HG03571 (cell line): ENCODE measurements around the gene KITLG.
"Not testable (repeated sequence)": the region's sequence is repeated elsewhere in the genome, so short reads cannot be mapped to it uniquely, and the experiment has no call there.

Experiments used
- ATAC-seq: cut with Tn5 transposase; IDR thresholded peaks from one replicate; pipeline ENCODE4 v1.9.1; 2021; ENCODE audit not compliant: unreplicated experiment

Gene KITLG

DNA sequence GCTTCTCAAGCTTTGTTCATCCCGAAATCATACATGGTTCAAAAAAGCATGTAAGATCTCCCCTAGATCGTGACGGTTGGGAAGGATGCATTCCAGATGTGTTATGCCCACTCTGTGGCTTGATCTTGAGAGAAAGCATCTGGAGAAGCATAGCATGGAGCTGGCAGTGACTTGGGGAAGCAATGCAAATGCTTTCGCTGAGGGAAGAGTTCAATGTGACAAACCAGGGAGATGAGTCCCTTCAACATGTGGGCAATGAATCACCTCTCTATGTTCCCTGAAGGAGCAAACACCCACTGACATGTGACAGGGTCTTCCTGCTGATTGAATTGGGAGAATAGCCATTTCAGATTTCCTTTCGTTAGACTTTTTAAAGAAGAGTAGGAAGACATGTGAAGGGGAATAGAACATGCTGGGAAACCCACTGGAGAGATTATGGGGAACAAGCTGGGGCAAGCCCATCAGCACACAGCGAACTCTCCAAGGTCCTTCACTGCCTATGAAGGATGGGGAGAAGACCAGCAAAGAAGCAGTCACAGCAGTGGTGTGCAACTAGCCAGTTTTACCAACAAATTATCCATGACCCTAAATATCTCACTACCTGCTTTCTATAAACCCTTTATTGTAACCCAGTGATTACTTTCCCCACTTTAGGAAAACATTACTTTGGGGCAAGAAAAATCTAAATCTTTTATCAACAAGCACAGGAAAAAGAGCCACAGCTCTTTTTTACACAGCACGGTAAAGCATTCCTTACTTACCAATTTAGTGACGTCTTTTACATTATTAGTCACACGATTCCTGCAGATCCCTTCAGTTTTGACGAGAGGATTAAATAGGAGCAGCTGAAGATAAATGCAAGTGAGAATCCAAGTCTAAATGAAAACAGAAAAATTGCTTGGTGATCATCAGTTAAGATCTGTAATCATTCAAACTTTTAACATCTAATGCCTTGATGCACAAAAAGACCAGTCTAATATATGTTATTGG is 35.0 kb downstream of the KITLG start:
- ATAC-seq: no peak

DNA sequence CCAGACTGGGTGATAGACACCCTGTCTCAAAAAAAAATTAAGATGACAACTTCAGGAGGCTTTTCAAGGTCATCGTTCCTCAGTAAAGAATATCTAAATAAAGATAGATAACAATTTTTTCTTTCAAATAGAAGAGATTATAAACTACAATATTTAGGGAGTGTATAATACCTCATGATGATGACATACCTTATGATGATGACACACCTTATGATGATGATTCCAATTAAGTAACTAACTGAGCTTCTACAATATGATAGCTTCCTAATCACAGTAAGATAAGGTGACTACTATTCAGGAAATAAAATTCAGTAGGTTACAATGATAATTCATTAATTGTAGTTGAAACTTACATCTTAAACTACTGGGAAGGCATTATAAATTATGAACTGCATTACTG is 40.4 kb downstream of the KITLG start:
- ATAC-seq: no peak

DNA sequence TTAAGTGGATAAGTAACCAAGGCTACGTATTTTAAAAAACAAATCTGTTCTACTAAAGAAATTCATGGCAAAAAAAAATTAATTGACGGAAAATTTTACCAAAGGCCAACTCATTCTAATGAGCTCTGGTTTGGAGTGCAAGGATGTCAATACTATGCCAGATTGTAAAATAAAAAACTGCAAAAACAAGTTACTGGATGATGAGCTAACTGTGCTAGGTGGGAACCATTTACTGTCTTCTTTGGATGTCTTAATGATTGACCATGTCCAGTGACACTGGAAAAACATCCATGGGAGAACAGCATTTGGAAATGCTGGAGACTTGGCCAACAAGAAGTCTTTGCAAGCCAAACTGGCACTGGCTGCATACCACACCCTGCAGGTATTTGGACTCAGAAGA is 41.6 kb downstream of the KITLG start:
- ATAC-seq: no peak

DNA sequence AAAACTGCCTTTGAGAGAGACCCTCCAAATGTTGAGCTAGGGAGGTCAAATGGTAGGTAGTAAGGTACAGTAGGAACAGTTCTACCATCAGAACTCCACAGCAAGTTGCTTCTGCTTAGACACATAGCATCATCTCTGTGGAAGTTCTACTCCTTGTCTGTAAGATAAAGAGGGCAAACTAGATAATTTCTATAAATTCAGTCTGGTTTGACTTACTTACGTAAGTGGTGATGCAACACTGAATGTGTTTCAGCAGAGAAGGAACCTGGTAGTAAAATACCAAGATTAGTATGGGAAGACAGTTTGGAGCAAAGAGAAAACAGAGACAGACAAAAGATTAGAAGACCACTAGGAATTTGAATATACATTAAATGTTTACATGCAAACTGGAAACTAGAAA is 42.0 kb downstream of the KITLG start:
- ATAC-seq: no peak

DNA sequence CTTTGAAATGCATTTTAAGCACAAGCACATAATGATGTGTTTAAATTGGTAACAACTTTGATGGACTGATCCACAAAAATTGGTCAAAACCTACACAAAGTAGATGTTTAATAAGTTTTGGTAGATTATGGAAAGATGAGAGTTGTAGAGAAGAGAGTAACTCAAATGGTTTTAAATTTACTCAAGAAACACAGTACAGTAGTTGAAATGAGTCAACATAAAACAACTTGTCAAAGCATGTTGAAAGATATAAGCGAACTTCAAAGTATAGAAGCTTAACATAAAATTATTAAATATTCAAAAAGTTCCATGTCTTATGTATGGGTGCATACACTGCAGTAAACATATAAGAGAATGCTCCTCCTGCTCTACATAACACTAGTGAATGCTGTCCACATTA is 49.4 kb downstream of the KITLG start:
- ATAC-seq: no peak

DNA sequence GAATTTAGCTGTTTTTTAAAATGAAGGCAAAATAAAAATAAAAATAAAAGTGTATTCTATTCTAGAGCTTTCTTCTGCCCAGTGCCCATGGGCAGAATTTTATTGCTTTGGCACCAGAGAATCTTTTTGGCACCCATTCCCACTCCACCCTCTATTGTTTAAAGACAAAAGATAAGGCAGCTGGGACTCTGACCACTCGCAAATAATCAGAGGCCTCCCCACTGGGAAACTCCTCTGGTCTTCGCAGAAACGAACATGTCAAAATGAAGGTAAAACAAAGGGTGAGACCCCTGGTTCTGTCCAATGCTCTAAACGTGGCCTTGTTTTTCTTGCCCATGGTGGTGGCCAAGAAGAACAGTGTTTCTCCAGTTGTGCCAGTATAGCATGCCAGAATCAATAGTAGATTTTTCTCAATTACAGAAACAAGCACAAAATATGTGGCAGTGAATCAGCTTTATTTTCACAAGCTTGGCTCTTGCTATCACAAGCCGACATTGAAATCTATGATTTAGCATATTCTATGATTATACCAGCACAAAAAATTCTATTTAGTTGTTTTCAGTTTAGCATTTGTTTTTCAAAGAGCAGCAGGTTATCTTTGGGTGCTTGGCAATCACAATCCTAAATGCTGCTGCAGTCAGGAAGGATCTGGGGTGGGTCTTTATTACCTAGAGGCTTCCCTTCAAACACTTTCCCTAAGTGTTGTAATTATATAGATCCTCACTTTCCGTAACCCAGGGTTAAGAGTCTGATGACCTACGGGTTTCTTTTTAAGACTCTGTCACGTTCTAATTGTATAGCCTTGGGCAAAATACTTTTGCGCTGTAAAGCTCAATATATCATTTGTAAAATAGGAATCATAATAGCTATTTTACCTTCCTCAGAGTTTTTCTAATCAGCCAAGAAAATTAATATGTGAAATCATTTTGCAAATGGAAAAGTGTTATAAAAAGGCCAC is 50.5 kb downstream of the KITLG start:
- no peak for ATAC-seq

DNA sequence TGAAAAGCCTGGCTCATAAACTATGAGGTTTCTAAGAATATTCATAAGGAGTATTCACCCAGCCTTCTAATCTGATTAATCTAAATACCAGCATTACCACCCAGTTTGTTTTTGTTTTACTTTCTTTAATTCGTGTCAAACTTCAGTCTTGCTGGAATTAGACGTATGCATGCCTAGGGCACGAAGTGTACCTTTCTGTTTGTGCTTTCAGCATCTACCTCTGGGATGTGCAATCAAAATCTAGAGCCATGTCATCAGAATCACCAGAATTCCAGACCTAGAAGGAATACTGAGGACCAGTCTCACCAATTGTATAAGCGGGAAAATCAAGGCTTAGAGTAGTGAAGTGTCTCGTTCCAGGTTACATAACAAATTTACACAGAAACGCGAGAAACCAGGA is 57.3 kb downstream of the KITLG start:
- ATAC-seq: no peak

DNA sequence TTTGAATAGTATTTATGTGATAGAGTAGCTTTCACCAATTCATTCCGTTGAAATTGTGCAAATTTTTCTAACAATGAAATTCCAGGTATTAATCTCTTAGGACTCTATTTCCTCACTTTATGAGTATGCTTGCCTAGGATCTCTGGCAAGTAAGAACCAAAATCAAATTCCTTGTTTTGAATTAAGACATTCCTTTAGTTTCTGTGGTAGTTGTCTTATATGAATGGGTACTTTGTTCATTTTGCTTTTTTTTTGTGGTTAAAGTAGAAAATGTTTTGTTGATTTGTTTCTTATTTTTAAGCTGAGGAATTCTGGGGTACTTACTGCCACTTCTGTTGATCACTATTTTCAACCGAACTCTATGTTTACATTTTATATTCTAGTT is 59.8 kb downstream of the KITLG start:
- no peak for ATAC-seq

DNA sequence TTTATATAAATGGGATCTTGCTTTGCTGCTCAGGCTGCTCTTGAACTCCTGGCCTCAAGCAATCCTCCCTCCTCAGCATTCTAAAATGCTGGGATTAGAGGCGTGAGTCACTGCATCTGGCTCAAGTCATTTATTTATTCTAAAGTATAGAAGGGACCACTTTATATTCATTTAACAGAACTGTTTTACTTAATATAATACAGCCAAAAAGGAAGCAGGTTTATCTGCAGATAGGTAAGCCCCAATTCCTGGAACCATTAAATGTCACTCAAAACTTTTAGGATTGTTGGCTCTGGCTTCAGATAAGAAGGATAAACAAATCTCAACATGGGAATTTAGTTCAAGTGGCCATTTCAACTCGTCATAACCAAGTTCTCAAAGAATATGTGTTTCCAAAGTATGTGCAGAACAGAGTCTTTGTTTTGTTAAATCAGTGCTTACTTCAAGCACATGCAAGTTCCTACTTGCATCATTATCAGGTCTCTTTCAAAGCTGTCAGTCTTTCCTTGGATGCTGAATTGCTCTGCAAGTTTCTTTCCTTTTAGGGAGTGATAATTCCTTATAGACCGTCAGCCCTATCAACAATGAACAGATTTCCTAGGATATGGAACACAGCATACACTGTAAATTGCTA is 60.4 kb downstream of the KITLG start:
- no peak for ATAC-seq

DNA sequence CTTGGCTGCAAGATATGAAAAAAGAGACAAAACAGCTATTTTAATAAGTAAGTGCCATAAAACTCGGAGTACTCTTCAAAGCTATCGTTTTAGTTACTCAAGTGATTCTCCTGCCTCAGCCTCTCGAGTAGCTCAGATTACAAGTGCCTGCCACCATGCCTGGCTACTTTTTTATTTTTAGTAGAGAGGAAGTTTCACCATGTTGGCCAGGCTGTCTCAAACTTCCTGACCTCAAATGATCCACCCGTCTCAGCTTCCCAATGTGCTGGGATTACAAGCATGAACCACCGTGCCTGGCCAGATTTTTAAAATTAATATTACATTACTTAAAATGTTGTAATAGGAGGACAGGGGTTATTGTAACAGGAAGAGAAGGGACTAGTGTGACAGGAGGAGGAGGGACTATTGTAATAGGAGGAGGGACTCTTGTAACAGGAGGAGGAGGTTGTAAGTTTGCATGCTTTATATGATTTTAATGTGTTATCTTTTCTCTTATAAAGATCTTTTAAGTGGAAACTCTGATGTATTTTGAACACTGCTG is 61.3 kb downstream of the KITLG start:
- no peak for ATAC-seq

DNA sequence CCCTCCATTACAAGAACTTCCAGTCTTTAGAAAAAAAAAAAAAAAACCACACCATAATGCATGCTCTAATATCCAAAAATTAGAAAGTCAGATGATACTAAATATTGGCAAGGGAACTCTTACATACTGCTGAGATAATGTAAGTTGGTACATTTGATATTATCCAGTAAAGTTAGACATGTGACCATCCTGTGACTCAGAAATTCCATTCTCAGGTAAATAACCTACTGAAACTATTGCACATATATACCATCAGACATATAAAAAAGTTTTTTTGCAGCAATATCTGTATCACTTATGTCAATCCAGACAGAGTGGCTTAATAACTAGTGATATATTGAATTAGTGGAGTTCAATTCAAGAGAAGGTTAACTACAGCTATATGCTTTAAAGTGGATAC is 63.5 kb downstream of the KITLG start:
- no peak for ATAC-seq

DNA sequence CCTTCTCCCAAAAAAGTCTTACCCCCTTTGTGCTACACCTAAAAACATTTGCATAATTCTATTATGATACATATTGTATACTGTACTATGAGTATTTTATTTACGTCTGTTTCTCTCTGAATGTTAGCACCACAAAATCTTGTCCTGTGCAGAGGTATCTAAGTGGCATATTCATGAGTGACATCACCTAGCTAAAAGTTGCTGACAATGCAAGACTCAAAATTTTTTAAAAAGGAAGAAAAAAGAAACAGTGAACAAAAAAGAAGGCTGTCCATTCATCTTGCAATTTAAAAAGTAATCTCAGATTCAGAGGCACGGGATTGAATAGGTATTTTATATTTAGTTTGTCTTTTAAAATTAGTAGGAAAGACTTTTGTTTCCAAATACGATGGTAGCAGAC is 69.4 kb downstream of the KITLG start:
- ATAC-seq: no peak

DNA sequence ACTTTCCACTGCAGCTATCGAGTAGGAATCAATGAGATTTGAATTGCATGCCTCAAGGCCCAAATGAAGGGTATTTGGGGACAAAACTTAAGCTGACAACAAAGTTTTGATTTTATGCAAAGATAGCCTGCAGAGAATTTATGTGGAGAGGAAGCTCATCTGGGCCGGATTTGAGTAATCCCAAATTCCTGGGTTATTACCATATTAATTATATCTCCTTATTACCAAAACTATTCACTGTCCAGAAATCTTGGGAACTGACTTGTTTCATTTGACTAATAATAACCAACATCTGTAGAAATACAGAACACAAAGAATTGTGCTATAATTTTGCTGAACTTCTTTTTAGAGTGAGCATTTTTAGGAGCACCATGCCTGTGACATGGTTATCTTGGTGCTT is 70.4 kb downstream of the KITLG start:
- no peak for ATAC-seq

DNA sequence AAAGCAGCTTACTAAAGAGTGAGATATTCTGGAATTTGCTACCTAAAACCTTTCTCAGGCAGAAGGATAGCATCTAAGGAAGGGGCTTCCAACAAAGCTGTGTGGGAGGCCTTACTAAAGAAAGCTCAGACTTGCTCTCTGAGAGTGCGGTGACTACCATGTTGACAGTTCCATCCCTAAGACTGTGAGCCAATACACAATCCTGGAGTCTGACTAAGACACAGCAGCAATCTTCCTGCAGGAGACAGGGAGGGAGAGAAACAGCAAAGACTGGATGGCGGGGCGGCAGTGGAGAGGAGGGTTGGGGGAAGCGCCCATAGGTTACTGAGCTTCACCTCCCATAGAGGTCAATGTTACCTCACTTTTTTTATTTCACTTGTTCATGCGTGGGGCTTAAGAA is 70.9 kb downstream of the KITLG start:
- ATAC-seq: no peak

DNA sequence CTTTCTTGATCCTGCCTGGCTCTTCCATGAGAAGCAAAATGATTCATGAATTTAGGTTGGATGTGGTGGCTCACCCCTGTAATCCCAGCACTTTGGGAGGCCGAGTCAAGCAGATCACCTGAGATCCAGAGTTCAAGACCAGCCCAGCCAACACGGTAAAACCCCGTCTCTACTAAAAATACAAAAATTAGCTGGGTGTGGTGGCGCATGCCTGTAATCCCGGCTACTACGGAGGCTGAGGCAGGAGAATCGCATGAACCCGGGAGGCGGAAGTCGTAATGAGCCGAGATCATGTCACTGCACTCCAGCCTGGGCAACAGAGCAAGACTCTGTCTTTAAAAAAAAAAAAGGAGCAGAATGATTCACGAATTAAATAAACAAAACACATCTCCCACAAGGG is 72.4 kb downstream of the KITLG start:
- ATAC-seq: not testable (repeated sequence)

DNA sequence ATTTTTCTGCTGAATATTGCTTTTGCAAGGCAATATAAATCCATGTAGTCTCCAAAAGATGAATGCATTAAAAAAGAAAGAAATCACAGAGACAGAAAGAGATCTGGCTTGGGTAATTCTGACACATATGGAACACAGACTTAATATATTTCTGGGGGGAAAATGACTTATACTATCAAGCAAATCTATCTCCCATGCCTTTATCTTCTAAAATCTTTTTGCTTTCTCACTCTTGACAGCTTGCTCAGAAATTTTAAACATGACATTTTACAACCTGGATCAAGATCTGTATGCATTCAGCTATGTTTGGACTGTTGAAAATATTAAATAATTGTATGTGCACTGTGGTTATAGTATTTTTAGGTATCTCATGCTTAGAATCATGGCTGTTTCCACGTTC is 73.0 kb downstream of the KITLG start:
- no peak for ATAC-seq

DNA sequence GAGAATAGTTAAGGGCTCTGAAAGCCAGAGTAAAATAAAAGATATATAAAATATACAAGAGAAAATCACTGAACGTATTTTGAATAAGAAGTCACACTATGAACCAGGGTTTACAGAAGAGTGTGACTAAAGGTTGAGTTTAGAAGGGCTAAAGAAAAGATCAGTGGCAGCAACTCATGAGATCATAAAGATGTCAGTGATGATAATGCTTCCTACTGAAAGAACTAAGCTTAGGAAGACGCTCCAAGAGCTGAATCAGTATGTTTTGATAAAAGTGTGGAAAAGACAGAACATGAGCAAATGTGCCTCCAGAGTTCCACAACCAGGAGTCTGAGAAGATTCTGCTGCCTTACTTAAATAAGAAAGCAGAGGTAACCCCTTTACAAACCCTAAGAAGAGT is 74.6 kb downstream of the KITLG start:
- no peak for ATAC-seq

DNA sequence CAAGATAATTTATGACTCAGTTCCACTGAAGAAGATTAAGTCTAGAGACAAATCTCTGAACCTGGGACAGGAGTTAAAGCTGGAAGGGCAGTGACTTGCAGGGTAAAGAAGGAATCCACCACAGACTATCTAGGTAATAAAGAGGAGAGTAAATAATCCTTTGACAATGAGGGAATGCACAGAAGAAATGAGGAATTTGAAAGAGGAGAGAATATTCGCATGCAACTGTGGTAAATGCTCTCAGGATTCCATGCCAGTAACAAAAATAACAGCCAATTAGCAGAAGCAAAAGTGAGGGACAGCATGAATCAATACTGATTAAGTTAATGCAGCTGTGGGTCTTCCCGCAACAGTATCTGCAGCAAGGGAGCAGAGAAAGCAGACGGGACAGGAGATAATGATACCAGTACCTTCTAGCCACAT is 77.0 kb downstream of the KITLG start:
- ATAC-seq: no peak

DNA sequence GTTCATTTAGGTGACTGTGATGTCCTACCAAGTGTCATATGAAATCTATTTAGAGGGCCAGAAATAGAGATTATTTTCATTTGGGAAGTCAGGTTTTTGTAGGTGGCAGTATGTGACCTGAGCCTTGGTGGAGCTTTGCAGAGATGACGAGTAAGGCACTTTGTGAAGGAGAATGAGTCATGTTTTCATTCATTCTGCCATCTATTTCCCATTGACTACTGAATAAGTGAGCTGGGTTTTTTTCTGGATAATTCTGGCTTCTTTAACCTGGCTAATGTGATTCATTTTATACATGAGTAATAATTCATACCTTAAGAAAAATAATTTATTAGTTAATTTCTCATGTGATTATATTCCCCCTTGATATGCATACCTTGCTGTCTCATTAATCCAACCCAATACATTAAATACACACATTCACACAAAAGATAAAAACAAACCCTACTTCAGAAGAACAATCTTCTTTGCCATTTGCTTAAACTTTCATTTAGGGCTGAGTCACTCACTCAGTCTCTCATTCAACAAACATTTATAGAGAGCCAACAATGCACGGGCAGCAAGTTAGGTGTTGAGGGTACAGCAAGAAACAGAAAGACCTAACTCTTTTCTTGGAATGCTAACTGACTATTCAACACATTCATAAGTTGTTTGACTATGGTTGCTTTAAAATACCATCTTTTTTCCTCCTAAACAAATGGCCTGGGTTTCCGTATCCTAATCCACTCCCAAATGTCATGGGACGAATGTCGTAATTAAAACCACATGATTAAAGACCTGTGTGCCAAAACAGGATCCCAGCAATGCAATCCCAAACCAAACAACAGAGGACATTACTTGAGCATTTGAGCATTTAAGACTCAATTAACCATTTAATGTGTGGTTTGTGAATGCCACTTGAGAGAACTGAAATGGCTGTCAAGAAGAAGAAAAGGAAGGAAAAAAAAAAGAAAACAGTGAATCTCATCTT is 78.0 kb downstream of the KITLG start:
- ATAC-seq: no peak

DNA sequence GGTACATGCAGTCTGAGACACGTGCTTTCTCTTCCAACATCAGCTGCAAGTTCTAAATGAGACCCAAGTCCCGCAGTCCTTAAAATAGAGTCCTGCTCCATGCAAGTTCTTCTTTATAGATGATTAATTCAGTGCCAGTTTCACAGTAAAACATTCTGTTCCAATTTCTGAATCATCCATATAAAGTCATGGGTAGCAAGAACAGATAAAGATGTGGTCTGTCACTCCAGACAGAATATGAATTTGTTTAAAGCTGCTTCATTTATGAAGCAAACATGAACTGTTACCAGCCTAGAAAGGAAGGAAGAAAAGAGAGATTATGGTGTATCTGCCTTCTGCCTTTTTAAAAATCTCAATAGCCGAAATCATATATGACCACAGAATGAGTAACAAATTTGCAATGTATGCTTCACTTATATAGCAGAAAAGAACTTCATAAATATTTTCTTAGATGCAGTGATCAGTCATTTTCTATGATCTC is 83.3 kb downstream of the KITLG start:
- ATAC-seq: no peak
